Sigmoid colon (tissue), 4 donors: ENCODE measurements around the gene RHOH.

Experiments used
- POLR2AphosphoS5 ChIP-seq, 4 donors: sonication (generic); formaldehyde crosslinking; IDR thresholded peaks; one replicate each; pipeline ENCODE4 v1.6.1; 2017; ENCODE audit warnings: antibody characterized with exemption in 4 of 4
- TF ChIP-seq, protein P1 (sequence below), 4 experiments: fragments of 450-650 bp in 3 of 4; fragments of 200-600 bp in 1 of 4; IDR thresholded peaks; one replicate each; pipeline ENCODE4 v1.5.1; 2016 to 2019; ENCODE audit warnings: antibody characterized with exemption in 4 of 4, mild to moderate bottlenecking in 3 of 4, moderate library complexity in 2 of 4

DNA sequence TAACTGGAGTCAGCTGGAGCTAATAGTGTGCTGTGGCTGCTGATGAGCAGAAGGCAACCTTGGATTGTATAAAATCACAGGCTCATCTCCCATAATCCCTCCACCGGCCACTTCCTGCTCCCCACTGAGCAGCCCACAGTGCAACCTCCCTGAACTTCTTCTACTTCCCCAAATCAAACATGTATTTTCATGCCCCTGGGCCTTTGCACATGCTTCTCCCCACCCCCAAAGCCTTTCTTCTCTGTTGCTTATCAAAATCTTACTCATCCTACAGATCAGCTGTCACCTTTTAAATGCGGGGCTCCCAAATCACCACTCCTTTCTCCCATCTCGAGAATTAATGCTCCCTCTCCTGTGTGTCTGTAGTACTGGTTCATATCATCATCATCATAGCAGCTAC is 35.8 kb downstream of the RHOH start:
- no peak for TF ChIP-seq POLR2AphosphoS5 (IDR thresholded peaks at IDR 0.05)
- TF ChIP-seq, protein P1, sequence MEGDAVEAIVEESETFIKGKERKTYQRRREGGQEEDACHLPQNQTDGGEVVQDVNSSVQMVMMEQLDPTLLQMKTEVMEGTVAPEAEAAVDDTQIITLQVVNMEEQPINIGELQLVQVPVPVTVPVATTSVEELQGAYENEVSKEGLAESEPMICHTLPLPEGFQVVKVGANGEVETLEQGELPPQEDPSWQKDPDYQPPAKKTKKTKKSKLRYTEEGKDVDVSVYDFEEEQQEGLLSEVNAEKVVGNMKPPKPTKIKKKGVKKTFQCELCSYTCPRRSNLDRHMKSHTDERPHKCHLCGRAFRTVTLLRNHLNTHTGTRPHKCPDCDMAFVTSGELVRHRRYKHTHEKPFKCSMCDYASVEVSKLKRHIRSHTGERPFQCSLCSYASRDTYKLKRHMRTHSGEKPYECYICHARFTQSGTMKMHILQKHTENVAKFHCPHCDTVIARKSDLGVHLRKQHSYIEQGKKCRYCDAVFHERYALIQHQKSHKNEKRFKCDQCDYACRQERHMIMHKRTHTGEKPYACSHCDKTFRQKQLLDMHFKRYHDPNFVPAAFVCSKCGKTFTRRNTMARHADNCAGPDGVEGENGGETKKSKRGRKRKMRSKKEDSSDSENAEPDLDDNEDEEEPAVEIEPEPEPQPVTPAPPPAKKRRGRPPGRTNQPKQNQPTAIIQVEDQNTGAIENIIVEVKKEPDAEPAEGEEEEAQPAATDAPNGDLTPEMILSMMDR (IDR thresholded peaks at IDR 0.05) = no peak
